Endodermal cell (in vitro differentiated cells): Measurements from ENCODE around the gene DHDDS. TPM values are rescaled to one million over a fixed set of nuclear protein-coding genes. Genes with fewer than 3 reads are reported as not detected.

Experiments
- DNase-seq: peaks from one replicate; pipeline ENCODE4 v3.0.0-alpha.2; 2017
- H3K27ac ChIP-seq: 2 replicates; pipeline ENCODE4 v1.5.1; 2013; ENCODE audit warnings: mild to moderate bottlenecking, low read depth, low read length, moderate library complexity
- H3K27me3 ChIP-seq: 2 replicates; pipeline ENCODE4 v1.6.1; 2013; ENCODE audit warnings: mild to moderate bottlenecking, low read length, moderate library complexity; ENCODE audit not compliant: insufficient read depth, control insufficient read depth, poor library complexity, severe bottlenecking
- H3K36me3 ChIP-seq: 2 replicates; pipeline ENCODE4 v1.7.0; 2013; ENCODE audit warnings: mild to moderate bottlenecking, low read length, moderate library complexity; ENCODE audit not compliant: control insufficient read depth, insufficient read depth
- H3K4me1 ChIP-seq: one replicate; pipeline ENCODE4 v1.7.0; 2013; ENCODE audit warnings: low read length; ENCODE audit not compliant: control insufficient read depth, insufficient read depth
- H3K4me3 ChIP-seq: 2 replicates; pipeline ENCODE4 v1.5.1; 2013; ENCODE audit warnings: mild to moderate bottlenecking, low read length, moderate library complexity
- H3K9ac ChIP-seq: 2 replicates; pipeline ENCODE4 v1.6.1; 2013; ENCODE audit warnings: mild to moderate bottlenecking, low read length, moderate library complexity; ENCODE audit not compliant: poor library complexity, severe bottlenecking; ENCODE audit errors: extremely low read depth
- H3K9me3 ChIP-seq: 2 replicates; pipeline ENCODE4 v1.6.1; 2013; ENCODE audit warnings: mild to moderate bottlenecking, low read length, moderate library complexity; ENCODE audit not compliant: control insufficient read depth
- H3K27ac Mint-ChIP-seq: 2 replicates; pipeline ENCODE4 v1.8.0; 2020; ENCODE audit warnings: mixed read lengths
- H3K27me3 Mint-ChIP-seq: 2 replicates; pipeline ENCODE4 v1.8.0; 2021; ENCODE audit warnings: mild to moderate bottlenecking, mixed read lengths; ENCODE audit not compliant: insufficient read depth
- H3K36me3 Mint-ChIP-seq: 2 replicates; pipeline ENCODE4 v1.8.0; 2020; ENCODE audit warnings: low read depth, mixed read lengths
- H3K4me1 Mint-ChIP-seq: 2 replicates; pipeline ENCODE4 v1.8.0; 2020; ENCODE audit warnings: mixed read lengths
- H3K4me3 Mint-ChIP-seq: 2 replicates; pipeline ENCODE4 v1.8.0; 2020; ENCODE audit warnings: mild to moderate bottlenecking, moderate library complexity, mixed read lengths
- H3K9me3 Mint-ChIP-seq: 2 replicates; pipeline ENCODE4 v1.8.0; 2020; ENCODE audit warnings: mild to moderate bottlenecking, mixed read lengths
- WGBS, 2 experiments: methylation state at CpG; one replicate each; pipeline versions ENCODE4 v1.1.5 to v1.1.7; 2013; ENCODE audit warnings: missing lambda C conversion rate in 2 of 2, mixed read lengths in 1 of 2; ENCODE audit not compliant: insufficient coverage in 1 of 2, insufficient read length in 1 of 2; 5-methylcytosine and 5-hydroxymethylcytosine counted together
- total RNA-seq, 2 donors: library from RNA; stranded (reverse); fragmentation: NEBNext Ultra II Directional in 1 of 2; extraction: Animal tissue kit (Norgen Biotek cat#: 25700) in 1 of 2; gene quantifications; 2 replicates in 1 of 2; 3 replicates in 1 of 2; pipeline ENCODE4 v1.2.1, GENCODE V29; 2021
- TF ChIP-seq, protein P1 (sequence below): fragments of 200-600 bp; sonication (generic); conservative IDR thresholded peaks from 2 replicates; pipeline ENCODE4 v1.5.0; 2021; ENCODE audit warnings: antibody characterized with exemption, mild to moderate bottlenecking

The DHDDS gene
- total RNA-seq, 2 donors from 2014 or later, result 51.1 to 55.1 TPM

GRCh38 chr1:26517766-26518049, 85.6 kb downstream of the DHDDS start:
- H3K36me3 Mint-ChIP-seq, result no peaks in the 10 kb centered on the region
- DNase-seq, result no peak
- no peak overlapping the region for H3K4me3 ChIP-seq
- H3K4me1 ChIP-seq, result no peaks in the 10 kb centered on the region
- no peaks in the 10 kb centered on the region for H3K9me3 ChIP-seq
- no peaks in the 10 kb centered on the region for H3K27me3 ChIP-seq
- H3K27ac Mint-ChIP-seq, result no peak overlapping the region
- peaks cover 2% of the 10 kb centered on the region for H3K27me3 Mint-ChIP-seq
- TF ChIP-seq, protein P1, sequence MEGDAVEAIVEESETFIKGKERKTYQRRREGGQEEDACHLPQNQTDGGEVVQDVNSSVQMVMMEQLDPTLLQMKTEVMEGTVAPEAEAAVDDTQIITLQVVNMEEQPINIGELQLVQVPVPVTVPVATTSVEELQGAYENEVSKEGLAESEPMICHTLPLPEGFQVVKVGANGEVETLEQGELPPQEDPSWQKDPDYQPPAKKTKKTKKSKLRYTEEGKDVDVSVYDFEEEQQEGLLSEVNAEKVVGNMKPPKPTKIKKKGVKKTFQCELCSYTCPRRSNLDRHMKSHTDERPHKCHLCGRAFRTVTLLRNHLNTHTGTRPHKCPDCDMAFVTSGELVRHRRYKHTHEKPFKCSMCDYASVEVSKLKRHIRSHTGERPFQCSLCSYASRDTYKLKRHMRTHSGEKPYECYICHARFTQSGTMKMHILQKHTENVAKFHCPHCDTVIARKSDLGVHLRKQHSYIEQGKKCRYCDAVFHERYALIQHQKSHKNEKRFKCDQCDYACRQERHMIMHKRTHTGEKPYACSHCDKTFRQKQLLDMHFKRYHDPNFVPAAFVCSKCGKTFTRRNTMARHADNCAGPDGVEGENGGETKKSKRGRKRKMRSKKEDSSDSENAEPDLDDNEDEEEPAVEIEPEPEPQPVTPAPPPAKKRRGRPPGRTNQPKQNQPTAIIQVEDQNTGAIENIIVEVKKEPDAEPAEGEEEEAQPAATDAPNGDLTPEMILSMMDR, result no peak
- H3K36me3 ChIP-seq, result no peaks in the 10 kb centered on the region
- H3K9ac ChIP-seq, result no peak overlapping the region
- 90 to 93% methylated on average over 1 of the region's 1 CpG for WGBS, 2 experiments
- H3K27ac ChIP-seq, result no peak overlapping the region
- H3K4me1 Mint-ChIP-seq, result peaks cover 7% of the 10 kb centered on the region
- no peak overlapping the region for H3K4me3 Mint-ChIP-seq
- H3K9me3 Mint-ChIP-seq, result peaks cover 10% of the 10 kb centered on the region

GRCh38 chr1:26518355-26518754, 86.2 kb downstream of the DHDDS start:
- Mint-ChIP-seq H3K27me3 (peaks cover 2% of the 10 kb centered on the region), H3K4me3 (no peak overlapping the region), H3K4me1 (peaks cover 7% of the 10 kb centered on the region), H3K36me3 (no peaks in the 10 kb centered on the region), H3K9me3 (peaks cover 10% of the 10 kb centered on the region), H3K27ac (no peak overlapping the region)
- DNase-seq, result no peak
- WGBS, 2 experiments, result 82 to 100% methylated on average over 5 to 6 of the region's 6 CpGs
- H3K27ac ChIP-seq, result no peak overlapping the region
- H3K36me3 ChIP-seq, result no peaks in the 10 kb centered on the region
- H3K4me1 ChIP-seq, result no peaks in the 10 kb centered on the region
- no peaks in the 10 kb centered on the region for H3K27me3 ChIP-seq
- no peak overlapping the region for H3K4me3 ChIP-seq
- no peaks in the 10 kb centered on the region for H3K9me3 ChIP-seq
- TF ChIP-seq, protein P1, result no peak
- H3K9ac ChIP-seq, result no peak overlapping the region

GRCh38 chr1:26520339-26520738, 88.2 kb downstream of the DHDDS start:
- H3K36me3 Mint-ChIP-seq, result no peaks in the 10 kb centered on the region
- TF ChIP-seq, protein P1, result no peak
- no peak overlapping the region for H3K27ac Mint-ChIP-seq
- H3K27me3 Mint-ChIP-seq, result peaks cover 15% of the 10 kb centered on the region
- peaks cover 7% of the 10 kb centered on the region for H3K4me1 Mint-ChIP-seq
- no peaks in the 10 kb centered on the region for H3K9me3 Mint-ChIP-seq
- Histone ChIP-seq H3K27ac (no peak overlapping the region), H3K27me3 (peaks cover 4% of the 10 kb centered on the region), H3K36me3 (no peaks in the 10 kb centered on the region), H3K4me3 (no peak overlapping the region), H3K9me3 (no peaks in the 10 kb centered on the region), H3K4me1 (no peaks in the 10 kb centered on the region), H3K9ac (no peak overlapping the region)
- no peak for DNase-seq
- no peak overlapping the region for H3K4me3 Mint-ChIP-seq
- WGBS, 2 experiments, result 95 to 100% methylated on average over 1 to 5 of the region's 5 CpGs

Other genes starting within 250 kb of the DHDDS start
- under 1 TPM; 0.20 to 0.35 TPM for gene CATSPER4, start 241.7 kb upstream of the DHDDS start, total RNA-seq
- gene CEP85, start 198.1 kb upstream of the DHDDS start, total RNA-seq, result 10 to 100 TPM; 25.6 to 43.6 TPM
- 100 to 1,000 TPM; 119 to 132 TPM for gene SH3BGRL3, start 152.2 kb upstream of the DHDDS start, total RNA-seq
- gene UBXN11, start 125.7 kb upstream of the DHDDS start, total RNA-seq, result 10 to 100 TPM; 24.3 to 30.3 TPM
- 1 to 10 TPM; 3.7 to 4.4 TPM for gene CD52, start 114.4 kb upstream of the DHDDS start, total RNA-seq
- 10 to 100 TPM in 1 of 2 donors, 1 to 10 TPM in 1; 9.0 to 15.1 TPM for gene CRYBG2, start 78.2 kb upstream of the DHDDS start, total RNA-seq
- gene ZNF683, start 59.6 kb upstream of the DHDDS start, total RNA-seq, result not detected
- 1,000 to 10,000 TPM in 1 of 2 donors, 100 to 1,000 TPM in 1; 867 to 1,041 TPM for gene LIN28A, start 21.5 kb upstream of the DHDDS start, total RNA-seq
- gene HMGN2, start 40.1 kb downstream of the DHDDS start, total RNA-seq, result 100 to 1,000 TPM; 671 to 773 TPM
- gene RPS6KA1, start 97.4 kb downstream of the DHDDS start, total RNA-seq, result 10 to 100 TPM; 41.3 TPM